GM20431 (cell line): Measurements from ENCODE around the gene RBM12.
"Not testable (repeated sequence)": the region's sequence is repeated elsewhere in the genome, so short reads cannot be mapped to it uniquely, and the experiment has no call there.

Source experiments
- in situ Hi-C: fragments of 300-500 bp; cut with MseI, MboI; formaldehyde crosslinking; loops from one replicate; pipeline ENCODE4 v1.15.0; 2020; ENCODE audit warnings: low sequenced_read_pairs; ENCODE audit not compliant: unreplicated experiment

The RBM12 gene

DNA sequence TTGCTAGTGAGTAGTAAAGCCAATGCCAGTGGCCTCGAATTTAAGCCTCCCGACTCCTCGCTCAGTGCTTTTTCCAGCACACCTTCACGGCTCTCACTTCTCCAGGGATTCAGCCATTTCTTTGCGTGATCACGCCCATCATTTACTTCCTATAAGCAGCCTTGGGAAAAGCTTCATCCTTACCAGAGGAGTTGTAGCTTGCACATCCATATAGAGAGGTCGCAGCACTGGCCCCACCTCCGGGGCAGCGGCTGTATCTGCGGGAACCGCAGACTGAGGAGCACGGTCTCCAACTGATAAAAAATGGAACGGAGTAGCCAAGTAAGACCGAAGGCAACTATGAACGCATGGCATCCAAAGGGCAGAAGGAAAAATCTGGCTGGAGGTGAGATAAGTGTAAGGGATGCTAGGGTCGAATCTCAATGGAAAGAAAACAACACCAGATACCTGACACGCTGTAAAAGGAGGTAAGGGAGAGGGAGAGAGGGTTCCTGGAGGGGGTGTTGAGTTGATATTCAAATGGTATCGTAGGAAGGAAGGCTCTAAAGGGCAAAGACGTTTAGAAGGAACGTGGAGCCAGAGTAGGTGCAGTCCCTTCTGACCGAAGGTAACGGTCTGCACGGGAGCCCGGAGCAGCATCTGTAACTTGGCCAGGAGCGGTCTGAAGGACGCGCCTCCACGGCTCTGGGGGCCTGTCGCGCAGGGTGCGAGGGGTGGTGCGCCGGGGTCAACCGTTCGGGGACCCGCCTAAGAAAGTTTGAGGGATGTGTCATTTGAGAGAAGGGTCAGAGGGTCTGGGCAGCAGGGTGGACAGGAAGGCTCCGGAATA lies 33.8 kb upstream of the RBM12 start:
- in situ Hi-C loops = no loop called here

DNA sequence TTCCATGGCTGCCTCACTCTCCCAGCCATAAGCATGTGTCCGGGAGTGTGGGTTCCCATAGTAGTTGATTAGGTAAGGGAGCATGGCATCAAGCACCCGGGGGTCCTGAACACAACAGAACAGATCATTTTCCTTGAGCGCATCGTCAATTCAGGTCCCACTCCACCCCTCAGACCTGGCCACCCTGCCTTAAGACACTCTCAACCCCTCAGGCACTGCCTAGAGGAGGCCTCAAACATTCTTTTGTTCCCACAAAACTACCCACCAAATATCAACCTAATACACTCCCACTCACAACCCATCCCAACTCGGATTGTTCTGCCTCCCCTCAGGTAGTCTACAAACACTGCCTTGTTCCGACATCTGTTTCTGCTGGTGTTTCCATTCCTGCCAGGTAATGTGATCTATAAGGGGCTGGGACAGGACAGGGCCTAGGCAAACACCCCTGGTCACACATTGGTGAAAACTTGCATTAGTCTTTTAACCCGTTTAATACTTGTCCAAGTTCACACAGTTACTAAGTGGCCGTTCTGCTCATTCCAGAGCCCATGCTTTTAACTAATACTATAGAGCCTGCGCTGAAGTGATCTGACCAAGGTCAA lies 33.1 kb upstream of the RBM12 start:
- in situ Hi-C loops = no loop called here

DNA sequence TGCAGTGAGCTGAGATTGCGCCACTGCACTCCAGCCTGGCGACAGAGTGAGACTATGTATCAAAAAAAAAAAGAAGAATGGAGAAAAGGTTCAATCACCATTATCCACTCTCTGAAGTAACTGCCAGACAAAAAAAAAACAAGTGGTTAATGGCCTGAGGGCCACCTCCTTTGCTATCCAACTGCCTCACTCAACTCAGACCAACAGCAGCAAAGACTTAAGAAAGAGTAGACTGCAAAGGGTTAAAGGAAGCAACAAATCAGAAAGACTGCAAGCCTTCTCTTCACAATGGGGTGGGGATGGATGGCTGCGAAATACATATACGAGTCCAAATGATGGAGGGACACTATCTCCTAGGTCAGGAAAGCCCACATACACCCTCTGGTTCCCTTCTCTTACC lies 31.3 kb upstream of the RBM12 start:
- in situ Hi-C loops = no loop called here

DNA sequence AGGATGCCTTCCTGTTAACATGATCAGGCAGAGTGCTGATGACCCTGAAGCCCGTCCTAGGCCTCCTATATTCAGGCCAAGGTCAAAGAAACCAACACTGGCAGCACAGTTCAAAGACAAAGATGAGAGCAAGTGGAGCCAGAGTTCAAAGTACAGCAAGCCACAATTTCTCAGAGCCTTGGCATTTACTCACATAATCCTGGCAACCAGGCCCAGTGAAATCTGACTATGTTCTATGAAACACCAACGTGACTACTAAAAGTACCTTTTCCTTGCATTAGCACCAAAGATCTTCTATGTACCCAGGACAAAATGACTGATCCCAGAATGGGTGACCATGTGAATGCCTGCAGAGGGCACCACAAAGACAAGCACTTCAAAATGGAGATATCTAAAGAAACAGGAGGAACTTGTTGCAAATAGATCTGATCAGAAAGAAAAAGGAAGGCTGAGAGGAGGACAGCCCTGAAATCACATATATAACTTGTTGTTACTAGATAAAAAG lies 30.6 kb upstream of the RBM12 start:
- in situ Hi-C loops = no loop called here

DNA sequence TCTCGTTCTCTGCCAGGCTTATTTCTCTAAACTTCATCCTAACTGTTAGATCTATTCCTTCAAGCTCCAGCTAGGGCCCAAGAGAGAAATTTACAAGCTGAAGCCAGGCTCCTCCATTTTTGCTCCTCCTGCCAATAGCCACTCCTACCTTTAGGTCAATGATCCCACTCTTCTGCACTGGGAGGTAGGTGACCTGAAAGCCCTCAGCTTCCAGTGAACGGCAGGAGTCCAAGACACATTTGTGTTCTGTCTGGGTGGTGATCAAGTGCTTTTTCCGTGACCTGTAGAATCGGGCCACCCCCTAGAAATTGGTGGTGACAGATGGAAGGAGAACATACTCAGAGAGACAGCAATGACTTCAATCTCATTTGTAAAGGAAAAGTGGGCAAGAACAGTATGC lies 25.6 kb upstream of the RBM12 start:
- in situ Hi-C loops = no loop called here

DNA sequence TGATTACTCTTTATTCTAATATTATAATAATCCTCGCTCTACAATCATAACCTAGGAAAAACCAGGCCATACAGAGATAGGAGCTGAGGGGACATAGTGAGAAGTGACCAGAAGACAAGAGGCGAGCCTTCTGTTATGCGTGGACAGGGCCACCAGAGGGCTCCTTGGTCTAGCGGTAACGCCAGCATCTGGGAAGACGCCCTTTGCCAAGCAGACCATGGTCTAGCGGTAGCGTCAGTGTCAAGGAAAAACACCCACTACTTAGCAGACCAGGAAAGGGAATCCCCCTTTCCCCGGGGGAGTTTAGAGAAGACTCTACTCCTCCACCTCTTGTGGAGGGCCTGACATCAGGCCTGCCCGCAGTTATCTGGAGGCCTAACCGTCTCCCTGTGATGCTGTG lies 22.2 kb upstream of the RBM12 start:
- in situ Hi-C loops = not testable (repeated sequence)

DNA sequence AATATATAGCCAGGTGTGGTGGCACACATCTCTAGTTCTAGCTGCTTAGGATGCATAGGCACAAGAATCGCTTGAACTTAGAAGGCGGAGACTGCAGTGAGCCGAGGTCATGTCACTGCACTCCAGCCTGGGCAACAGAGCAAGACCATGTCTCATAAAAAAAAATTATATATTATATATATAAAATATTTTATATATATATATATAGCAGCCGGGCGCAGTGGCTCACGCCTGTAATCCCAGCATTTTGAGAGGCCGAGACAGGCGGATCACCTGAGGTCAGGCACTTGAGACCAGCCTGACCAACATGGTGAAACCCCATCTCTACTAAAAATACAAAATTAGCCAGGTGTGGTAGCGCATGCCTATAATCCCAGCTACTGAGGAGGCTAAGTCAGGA lies 20.7 kb upstream of the RBM12 start:
- in situ Hi-C loops = not testable (repeated sequence)

DNA sequence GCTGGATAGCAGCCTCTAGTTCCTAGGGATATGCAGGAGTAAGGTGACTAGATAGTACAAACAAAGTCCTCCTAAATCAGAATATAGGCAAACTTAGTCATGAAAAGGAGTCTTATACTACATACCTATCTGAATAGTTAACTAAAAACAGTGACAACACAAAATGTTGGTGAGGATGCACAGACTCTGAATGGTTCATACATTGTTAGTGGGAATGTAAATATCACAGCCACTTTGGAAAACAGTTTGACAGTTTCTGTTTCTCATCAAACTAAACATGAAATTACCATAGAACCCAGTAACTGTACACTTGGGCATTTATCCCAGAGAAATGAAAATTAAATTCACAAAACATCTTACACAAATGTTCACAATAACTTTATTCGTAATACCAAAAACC lies 17.3 kb upstream of the RBM12 start:
- in situ Hi-C loops = no loop called here

DNA sequence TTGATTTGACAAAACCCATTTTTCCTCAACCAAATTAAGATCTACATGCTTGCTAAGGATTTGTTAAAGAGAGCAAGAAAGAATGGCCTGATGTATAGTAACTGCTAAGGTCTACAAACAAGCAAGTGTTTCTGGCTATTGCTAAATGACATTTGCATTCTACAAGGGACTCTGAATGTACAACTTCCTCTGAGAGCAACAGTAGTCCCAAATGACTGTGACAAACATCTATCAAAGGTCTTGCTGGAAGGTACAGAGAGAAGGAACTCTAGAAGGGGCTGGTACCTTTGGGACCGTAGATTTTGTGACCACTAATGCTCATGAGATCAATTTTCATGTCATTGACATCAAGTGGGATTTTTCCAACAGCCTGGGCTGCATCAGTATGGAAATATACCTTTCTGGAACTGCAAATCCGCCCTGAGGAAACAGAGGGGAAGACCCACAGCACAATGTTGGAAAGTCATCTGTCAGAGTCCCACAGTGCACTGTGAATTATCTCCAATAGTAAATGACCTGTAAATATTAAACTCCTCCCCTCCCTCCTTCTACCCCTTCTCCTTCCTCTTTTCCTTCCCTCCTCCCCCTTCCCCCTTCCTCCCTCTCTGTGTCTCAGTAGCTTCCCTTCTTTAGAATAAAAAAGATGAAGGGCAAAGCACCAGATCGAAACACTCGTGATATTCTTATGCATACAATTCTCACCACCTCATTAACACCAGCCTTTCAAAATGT lies 15.9 kb upstream of the RBM12 start:
- in situ Hi-C loops = no loop called here

DNA sequence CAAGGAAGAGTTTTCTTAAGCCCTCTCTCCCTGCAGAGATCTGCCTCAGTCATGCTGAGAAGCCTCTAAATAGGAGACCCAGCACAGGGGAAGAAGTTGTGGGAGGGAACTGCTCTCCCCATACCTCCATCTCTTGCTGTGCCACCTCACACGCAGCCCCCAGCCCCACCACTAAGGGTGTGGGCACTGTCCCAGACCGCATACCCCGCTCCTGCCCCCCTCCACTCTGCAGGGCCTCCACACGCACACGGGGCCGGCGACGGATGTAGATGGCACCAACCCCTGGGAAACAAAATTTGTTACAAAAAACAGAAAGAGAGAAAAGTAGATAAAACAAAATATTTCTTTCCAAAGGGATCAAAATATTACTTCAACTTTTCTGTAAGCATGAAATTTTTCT lies 10.2 kb upstream of the RBM12 start:
- in situ Hi-C loops = no loop called here

DNA sequence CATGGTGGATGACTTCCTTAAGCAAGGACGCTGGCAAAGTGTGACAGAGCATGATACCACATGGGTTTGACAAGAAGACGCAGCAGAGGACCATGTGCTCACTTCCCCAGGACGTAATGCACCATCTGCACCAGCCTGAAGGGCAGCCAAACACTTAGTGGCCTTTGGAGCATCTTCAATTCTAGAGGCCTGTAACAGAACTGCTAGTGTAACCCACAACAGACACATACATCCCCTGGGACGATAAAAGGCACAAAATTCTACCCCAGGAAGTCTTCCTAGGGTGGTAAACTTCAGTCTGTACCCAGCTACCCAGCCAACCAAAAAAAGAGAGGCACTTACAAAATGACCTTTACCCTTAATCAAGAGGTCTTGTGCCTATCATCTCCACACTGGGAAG lies 9.2 kb upstream of the RBM12 start:
- in situ Hi-C loops = no loop called here

DNA sequence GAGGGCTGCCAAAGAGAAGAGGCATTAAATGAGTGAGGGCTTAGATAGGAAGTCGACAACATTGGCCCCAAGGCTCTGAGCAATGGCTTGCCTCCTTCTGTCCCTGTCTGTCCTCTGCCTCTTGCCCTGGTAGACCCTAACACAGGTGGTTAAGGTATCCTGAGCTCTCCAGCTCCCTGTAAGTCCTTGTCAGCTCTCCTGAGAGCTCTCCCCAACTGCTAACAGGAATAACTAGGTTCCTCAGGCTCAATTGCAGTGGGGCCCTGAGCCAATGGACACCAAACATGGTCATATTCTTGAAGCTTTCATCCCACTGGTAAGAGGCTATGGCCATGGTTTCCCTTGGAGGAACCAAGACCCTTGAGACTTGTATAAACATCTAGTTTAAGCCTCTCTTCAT lies 5.0 kb upstream of the RBM12 start:
- in situ Hi-C loops = no loop called here

DNA sequence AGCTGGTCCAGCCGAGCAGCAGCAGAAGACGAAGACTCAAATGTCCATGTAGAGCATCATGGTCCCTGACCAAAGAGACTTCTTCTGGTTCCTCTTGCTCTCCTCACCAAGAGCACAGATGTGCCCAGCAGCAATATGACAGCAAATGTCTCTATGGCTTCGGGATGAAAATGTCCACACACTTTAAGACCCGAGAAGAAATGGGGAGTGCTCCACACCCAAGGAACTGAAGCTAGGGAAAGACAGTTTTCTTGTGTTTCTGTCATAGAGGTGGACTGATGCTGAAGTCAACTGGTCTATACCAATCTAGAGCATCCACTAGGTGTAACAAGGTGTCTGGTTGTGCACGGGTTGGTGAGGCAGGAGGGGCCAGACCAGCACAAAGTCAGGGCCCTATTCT lies 4.5 kb upstream of the RBM12 start:
- in situ Hi-C loops = no loop called here

DNA sequence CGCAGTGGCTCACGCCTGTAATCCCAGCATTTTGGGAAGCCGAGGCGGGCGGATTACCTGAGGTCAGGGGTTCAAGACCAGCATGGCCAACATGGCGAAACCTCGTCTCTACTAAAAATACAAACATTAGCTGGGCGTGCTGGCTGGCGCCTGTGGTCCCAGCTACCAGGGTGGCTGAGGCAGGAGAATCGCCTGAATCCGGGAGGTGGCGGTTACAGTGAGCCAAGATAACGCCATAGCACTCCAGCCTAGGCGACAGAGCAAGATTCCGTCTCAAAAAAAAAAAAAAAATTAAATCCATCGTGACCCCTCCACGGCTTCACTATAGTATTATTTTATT lies 1.2 kb upstream of the RBM12 start:
- in situ Hi-C loops = no loop called here

DNA sequence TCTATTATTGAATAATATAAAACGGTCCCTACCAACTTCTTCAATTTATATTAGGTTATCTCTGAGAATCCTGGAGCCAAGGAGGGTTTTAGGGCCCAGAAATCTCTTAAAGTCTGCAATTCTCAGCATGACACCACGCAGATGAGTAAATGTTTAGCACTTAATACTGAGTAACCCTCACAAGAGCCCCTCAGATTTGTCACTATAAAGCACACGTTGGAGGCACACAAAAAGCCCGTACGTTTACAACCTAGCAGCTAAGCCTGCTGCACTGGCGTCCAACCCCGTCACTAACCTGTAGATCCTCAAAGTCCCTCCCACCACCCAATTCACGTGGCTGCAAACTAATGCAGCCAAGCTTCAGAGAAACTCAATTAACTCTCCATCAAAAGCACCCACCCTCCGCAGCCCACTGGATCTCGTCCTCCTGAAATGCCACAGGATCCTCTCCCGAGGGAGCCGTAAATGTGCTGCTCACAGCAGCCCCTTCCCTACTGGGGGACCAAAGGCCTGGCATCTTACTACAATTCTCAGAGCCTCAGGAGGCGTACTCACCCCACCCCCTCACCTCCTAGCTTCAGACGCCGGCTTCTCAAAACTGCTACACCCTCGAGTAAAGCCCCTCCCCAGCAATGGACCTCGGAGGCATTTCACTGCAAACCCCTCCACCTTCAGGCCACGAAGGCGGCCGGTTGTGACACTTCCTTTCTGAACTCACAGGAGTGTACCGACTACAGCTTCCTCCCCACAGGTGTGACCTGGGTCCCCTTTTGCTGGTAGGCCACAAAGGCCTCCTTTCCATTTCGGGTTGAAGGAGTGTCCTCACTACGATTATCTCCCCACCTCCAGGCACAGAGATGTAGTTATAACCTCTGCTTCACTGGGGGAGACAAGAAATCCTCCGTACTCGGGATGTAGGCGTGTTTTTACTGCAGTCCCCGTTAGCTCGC lies 909 bp downstream of the RBM12 start:
- in situ Hi-C loops = no loop called here

DNA sequence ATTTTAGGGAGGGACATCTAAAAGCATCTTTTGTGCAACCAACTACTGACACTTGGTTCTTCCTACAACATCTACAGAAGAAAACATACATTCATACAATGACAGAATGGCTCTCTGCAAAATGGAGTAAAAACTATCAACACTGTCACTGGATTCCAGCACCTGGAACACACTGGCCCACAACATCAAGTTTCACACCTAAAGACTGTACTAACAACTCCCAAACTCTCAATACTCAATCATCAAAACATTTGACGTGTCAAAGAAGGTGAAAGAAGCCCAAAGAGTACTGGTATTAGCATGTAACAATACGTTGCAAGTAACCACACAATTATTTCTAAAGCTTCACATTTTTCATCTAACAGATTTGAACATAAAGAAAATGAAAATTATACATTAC lies 2.1 kb downstream of the RBM12 start:
- in situ Hi-C loops = no loop called here

DNA sequence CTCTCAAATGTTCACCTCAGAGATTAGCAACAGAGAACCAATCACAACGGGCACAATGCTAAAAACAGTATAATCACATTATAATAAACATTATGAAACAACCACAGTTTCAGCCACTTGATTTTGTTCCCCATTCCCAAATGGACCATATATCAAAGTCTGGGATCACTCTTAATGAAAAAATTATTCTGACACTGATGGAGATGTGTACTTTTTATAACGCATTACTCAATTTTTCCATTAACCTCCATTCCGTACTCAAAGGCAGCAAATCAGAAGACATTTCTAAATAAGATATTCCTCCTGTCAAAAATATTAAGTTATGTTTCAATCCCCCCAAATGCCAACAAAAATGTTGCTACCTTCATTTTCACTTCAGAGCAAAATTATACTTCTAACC lies 2.8 kb downstream of the RBM12 start:
- in situ Hi-C loops = no loop called here

DNA sequence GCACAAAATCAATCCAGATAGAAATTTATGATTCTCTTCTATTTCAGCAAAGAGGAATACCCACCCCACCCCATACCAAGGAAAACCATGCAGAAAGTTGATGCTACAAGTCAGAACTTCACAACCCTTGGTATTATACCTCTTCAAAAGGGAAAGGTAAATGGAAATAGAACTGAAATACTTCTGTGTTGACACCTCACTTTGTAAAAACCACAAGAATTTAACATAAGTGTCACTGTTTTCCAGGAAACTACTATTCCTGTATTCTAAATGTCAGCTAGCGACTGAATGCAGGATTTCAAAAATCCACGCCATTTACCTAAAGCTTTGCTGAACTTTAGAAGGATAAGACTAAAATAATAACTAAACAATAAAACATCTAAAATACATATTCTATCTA lies 3.6 kb downstream of the RBM12 start:
- in situ Hi-C loops = no loop called here

DNA sequence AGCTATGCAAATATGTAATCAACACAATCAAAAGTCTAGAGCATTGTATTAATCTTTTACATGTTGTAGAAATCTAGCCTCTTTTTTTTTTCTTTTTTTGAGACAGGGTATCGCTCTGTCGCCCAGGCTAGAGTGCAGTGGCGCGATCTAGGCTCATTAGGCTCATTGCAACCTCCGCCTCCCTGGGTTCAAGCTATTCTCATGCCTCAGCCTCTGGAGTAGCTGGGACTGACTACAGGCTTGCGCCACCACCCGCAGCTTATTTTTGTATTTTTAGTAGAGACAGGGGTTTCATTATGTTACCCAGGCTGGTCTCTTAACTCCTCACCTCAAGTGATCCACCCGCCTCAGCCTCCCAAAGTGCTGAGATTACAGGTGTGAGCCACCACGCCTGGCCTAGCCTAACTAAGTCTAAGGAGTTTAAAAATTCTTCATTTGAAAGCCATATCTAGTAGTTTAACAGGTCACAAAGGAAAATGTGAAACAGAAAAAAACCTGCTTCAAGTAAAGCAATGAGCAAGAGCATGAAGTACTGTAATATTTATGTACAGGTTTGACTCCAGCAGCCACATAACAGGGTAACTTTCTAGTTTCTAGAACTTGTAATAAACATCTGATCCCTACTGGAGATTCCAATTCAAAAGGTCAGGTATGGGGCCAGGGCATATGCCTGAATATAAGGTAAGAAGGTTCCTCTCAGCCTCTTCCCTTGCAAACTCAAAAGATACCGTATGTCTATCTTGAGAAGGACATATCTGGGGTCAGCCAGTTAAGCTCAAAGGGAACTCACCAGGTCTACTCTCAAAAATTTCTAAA lies 4.4 kb downstream of the RBM12 start:
- in situ Hi-C loops = no loop called here
